Measurements from ENCODE around the gene CTNNA3. TPM values are rescaled to one million over a fixed set of nuclear protein-coding genes. Genes with fewer than 3 reads are reported as not detected.

CTNNA3 gene
- total and polyA plus RNA-seq, 2 of the 4 experiments (the other 2 are of a cell fraction) = 0.19 to 0.90 TPM

- H3K79me1 ChIP-seq (ENCODE audit: low read depth in 1 of 2, low read length in 2 of 2) = no peaks in the 10 kb centered on the region
- no peak overlapping the region for H3K4ac ChIP-seq (ENCODE audit: low read depth, low read length)
- H3K9me3 ChIP-seq (ENCODE audit: control insufficient read depth, insufficient read depth, low read length) = no peaks in the 10 kb centered on the region
- no peaks in the 10 kb centered on the region for H3K27me3 ChIP-seq (ENCODE audit: control insufficient read depth, insufficient read depth, low read length)
- H2AFZ ChIP-seq (replicated peaks; ENCODE audit: low read length, poor library complexity) = no peak overlapping the region
- no peak overlapping the region for H2BK20ac ChIP-seq (ENCODE audit: low read depth, low read length)
- no peak overlapping the region for H4K91ac ChIP-seq (ENCODE audit: insufficient read depth, low read depth, low read length)
- ChIA-PET CTCF (no interaction called here), POLR2A (ENCODE audit: unreplicated experiment) (no interaction called here)
- H3K27ac ChIP-seq (ENCODE audit: insufficient read depth, low read length) = no peak overlapping the region
- H3K56ac ChIP-seq (ENCODE audit: extremely low read depth, insufficient read depth, low read length) = no peak overlapping the region
- no peak overlapping the region for H2BK5ac ChIP-seq (ENCODE audit: low read depth, low read length, poor library complexity, severe bottlenecking)
- H2AK5ac ChIP-seq (ENCODE audit: low read depth, low read length) = no peak overlapping the region
- WGBS, 2 experiments (ENCODE audit: extremely low coverage in 2 of 2, insufficient read length in 1 of 2) = 37% methylated on average over 2 of the region's 5 CpGs; no CpG with 5 or more reads in 1 of the 2 experiments
- no peaks in the 10 kb centered on the region for H3K36me3 ChIP-seq (ENCODE audit: control insufficient read depth, insufficient read depth, low read length)
- no TSS peak for BruUV-seq (replicated peaks)
- no peak overlapping the region for H3K4me2 ChIP-seq (ENCODE audit: low read depth, low read length)
- H3K23ac ChIP-seq (ENCODE audit: low read depth, low read length) = no peak overlapping the region
- H3K9ac ChIP-seq (ENCODE audit: low read depth, low read length) = no peak overlapping the region
- intact Hi-C loops (cut with micrococcal nuclease) (no loop called here), dilution Hi-C loops (cut with HindIII; ENCODE audit: low sequenced_read_pairs, unreplicated experiment) (no loop called here), in situ Hi-C loops (cut with MboI; ENCODE audit: low sequenced_read_pairs) (no loop called here)
- no peak overlapping the region for H4K5ac ChIP-seq (ENCODE audit: low read depth, low read length)
- ATAC-seq (ENCODE audit: low read depth) = no peak
- no peak overlapping the region for H3K4me3 ChIP-seq (ENCODE audit: insufficient read depth, low read depth, low read length)
- H3K18ac ChIP-seq (ENCODE audit: low read depth, low read length) = no peak overlapping the region
- TF ChIP-seq NFE2L2 (IDR thresholded peaks at IDR 0.05; ENCODE audit: low read depth, low read length) = no peak
- TF ChIP-seq SMC3 (IDR thresholded peaks at IDR 0.05; ENCODE audit: low read depth, low read length) = no peak
- no peak for TF ChIP-seq FOS (IDR thresholded peaks at IDR 0.05; ENCODE audit: low read depth, low read length)
- no peak for TF ChIP-seq MXI1 (IDR thresholded peaks at IDR 0.05; ENCODE audit: borderline replicate concordance, low read depth, low read length)
- TF ChIP-seq POLR2A (IDR thresholded peaks at IDR 0.05; ENCODE audit: low read depth, low read length) = no peak
- no peak for TF ChIP-seq CEBPB (IDR thresholded peaks at IDR 0.05; ENCODE audit: low read depth, low read length)
- TF ChIP-seq RFX5 (IDR thresholded peaks at IDR 0.05; ENCODE audit: low read depth, low read length) = no peak
- TF ChIP-seq BHLHE40 (IDR thresholded peaks at IDR 0.05; ENCODE audit: low read depth, low read length) = no peak
- TF ChIP-seq RAD21 (IDR thresholded peaks at IDR 0.05; ENCODE audit: low read length) = no peak
- TF ChIP-seq CTCF (conservative IDR thresholded peaks at IDR 0.05; ENCODE audit: low read depth, low read length) = no peak
- no peak for TF ChIP-seq USF2 (IDR thresholded peaks at IDR 0.05; ENCODE audit: low read depth, low read length)
- TF ChIP-seq CHD1 (IDR thresholded peaks at IDR 0.05; ENCODE audit: low read depth, low read length) = no peak
- no peak for TF ChIP-seq MAFK (IDR thresholded peaks at IDR 0.05; ENCODE audit: low read depth, low read length)
- TF ChIP-seq RCOR1 (IDR thresholded peaks at IDR 0.05; ENCODE audit: insufficient replicate concordance, low read length) = no peak
- no peak for TF ChIP-seq MAZ (IDR thresholded peaks at IDR 0.05; ENCODE audit: borderline replicate concordance, low read depth, low read length)
- TF ChIP-seq ELK1 (IDR thresholded peaks at IDR 0.05; ENCODE audit: borderline replicate concordance, low read depth, low read length) = no peak
- H2BK15ac ChIP-seq (ENCODE audit: low read depth, low read length) = no peak overlapping the region
- no peaks in the 10 kb centered on the region for H3K9me1 ChIP-seq (ENCODE audit: insufficient read depth, low read length)
- no peaks in the 10 kb centered on the region for H4K20me1 ChIP-seq (ENCODE audit: insufficient read depth, low read length)
- H3K14ac ChIP-seq (replicated peaks; ENCODE audit: low read depth, low read length) = no peak overlapping the region
- no peak overlapping the region for H4K8ac ChIP-seq (ENCODE audit: low read depth in 2 of 2, low read length in 2 of 2)
- no peaks in the 10 kb centered on the region for H3K4me1 ChIP-seq (ENCODE audit: control insufficient read depth, insufficient read depth, low read length)
- H2AK9ac ChIP-seq (replicated peaks; ENCODE audit: low read depth, low read length, poor library complexity) = no peak overlapping the region
- DNase-seq = no peak
- H2BK120ac ChIP-seq (ENCODE audit: low read depth, low read length) = no peak overlapping the region
These were observed 471.4 kb downstream of the CTNNA3 start for GRCh38 chr10:67224553-67224952.
